GM23338 (cell line): ENCODE results near the gene MAST4.

Experiments used
- CREB1 ChIP-seq: fragments of 250-450 bp; sonication (Bioruptor Pico); IDR thresholded peaks from 2 replicates; pipeline ENCODE4 v1.5.0; 2020; ENCODE audit warnings: low read depth, mild to moderate bottlenecking, moderate library complexity
- CTCF ChIP-seq, 2 experiments: fragments of 200-600 bp in 1 of 2; sonication (generic) in 1 of 2; conservative IDR thresholded peaks; 2 replicates each; pipeline versions ENCODE4 v1.5.1 to v1.6.1; 2016 to 2017; ENCODE audit warnings: antibody characterized with exemption in 2 of 2, low read depth in 2 of 2, mild to moderate bottlenecking in 2 of 2, moderate library complexity in 1 of 2
- ETS1 ChIP-seq: IDR thresholded peaks from 2 replicates; pipeline ENCODE4 v1.6.1; 2016; ENCODE audit warnings: antibody characterized with exemption
- EZH2 ChIP-seq: fragments of 200-600 bp; sonication (generic); IDR thresholded peaks from one replicate; pipeline ENCODE4 v1.8.0; 2017; ENCODE audit warnings: antibody characterized with exemption, mild to moderate bottlenecking, low read depth; ENCODE audit not compliant: unreplicated experiment
- EZH2phosphoT487 ChIP-seq: fragments of 200-600 bp; sonication (generic); IDR thresholded peaks from one replicate; pipeline ENCODE4 v1.8.1; 2018; ENCODE audit warnings: antibody characterized with exemption; ENCODE audit not compliant: unreplicated experiment
- JUNB ChIP-seq: IDR thresholded peaks from one replicate; pipeline ENCODE4 v1.6.1; 2016; ENCODE audit warnings: antibody characterized with exemption; ENCODE audit not compliant: unreplicated experiment
- NANOG ChIP-seq: IDR thresholded peaks from 2 replicates; pipeline ENCODE4 v1.6.1; 2016; ENCODE audit warnings: antibody characterized with exemption, borderline replicate concordance
- POLR2AphosphoS5 ChIP-seq: IDR thresholded peaks from 2 replicates; pipeline ENCODE4 v1.6.1; 2016; ENCODE audit warnings: antibody characterized with exemption, low read depth
- REST ChIP-seq: IDR thresholded peaks from one replicate; pipeline ENCODE4 v1.6.1; 2018; ENCODE audit warnings: antibody characterized with exemption; ENCODE audit not compliant: unreplicated experiment
- STAT1 ChIP-seq: IDR thresholded peaks from one replicate; pipeline ENCODE4 v1.6.1; 2016; ENCODE audit warnings: antibody characterized with exemption; ENCODE audit not compliant: unreplicated experiment
- ZNF114 ChIP-seq: fragments of 250-450 bp; sonication (Bioruptor Pico); IDR thresholded peaks from 2 replicates; pipeline ENCODE4 v1.5.0; 2020; ENCODE audit warnings: mild to moderate bottlenecking, moderate library complexity
- ZNF331 ChIP-seq: fragments of 250-450 bp; sonication (Bioruptor Pico); IDR thresholded peaks from 2 replicates; pipeline ENCODE4 v1.5.0; 2020; ENCODE audit warnings: low read depth, mild to moderate bottlenecking, moderate library complexity
- ZNF462 ChIP-seq: fragments of 250-450 bp; sonication (Bioruptor Pico); IDR thresholded peaks from 2 replicates; pipeline ENCODE4 v1.5.0; 2020; ENCODE audit warnings: mild to moderate bottlenecking, moderate library complexity

- TF ChIP-seq CTCF (conservative IDR thresholded peaks at IDR 0.05; ENCODE audit: low read depth in 2 of 2) (no peak), REST (no peak), EZH2phosphoT487 (no peak), EZH2 (no peak), POLR2AphosphoS5 (no peak), ZNF331 (CRISPR knock-in tag) (no peak), CREB1 (CRISPR knock-in tag) (no peak), NANOG (no peak), JUNB (no peak), ZNF462 (CRISPR knock-in tag) (no peak), ETS1 (no peak), STAT1 (no peak), ZNF114 (CRISPR knock-in tag) (no peak)
These were observed 363.5 kb downstream of the MAST4 start for GRCh38 chr5:66959653-66960052.
